ENCODE results near the gene JARID2.

JARID2 gene

DNA sequence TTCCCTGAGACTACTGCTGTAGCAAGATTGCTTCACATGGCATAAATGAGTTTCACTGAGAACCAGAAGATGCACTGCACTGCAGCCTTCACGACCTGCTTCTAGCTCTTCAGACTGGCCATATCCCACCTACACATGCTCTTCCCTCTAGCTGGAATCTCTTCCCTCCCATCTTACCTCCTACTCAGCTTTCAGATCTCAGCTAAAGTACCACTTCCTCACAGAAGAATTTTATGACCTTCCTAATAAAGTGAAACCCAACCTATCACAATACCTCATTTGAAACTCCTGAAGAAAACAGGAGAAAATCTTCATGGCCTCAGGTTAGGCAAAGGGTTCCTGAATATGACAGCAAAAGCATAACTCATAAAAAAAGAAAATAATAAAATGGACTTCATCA lies 317.1 kb downstream of the JARID2 start:
- peaks cover 14% of the 10 kb centered on the region; the same call in 1 of the 2 replicates for H3K79me2 ChIP-seq (ENCODE audit: low read length)
- no peaks in the 10 kb centered on the region for H3K9me3 ChIP-seq (replicated peaks; ENCODE audit: insufficient read depth, low read length)
- TF ChIP-seq, protein P1, sequence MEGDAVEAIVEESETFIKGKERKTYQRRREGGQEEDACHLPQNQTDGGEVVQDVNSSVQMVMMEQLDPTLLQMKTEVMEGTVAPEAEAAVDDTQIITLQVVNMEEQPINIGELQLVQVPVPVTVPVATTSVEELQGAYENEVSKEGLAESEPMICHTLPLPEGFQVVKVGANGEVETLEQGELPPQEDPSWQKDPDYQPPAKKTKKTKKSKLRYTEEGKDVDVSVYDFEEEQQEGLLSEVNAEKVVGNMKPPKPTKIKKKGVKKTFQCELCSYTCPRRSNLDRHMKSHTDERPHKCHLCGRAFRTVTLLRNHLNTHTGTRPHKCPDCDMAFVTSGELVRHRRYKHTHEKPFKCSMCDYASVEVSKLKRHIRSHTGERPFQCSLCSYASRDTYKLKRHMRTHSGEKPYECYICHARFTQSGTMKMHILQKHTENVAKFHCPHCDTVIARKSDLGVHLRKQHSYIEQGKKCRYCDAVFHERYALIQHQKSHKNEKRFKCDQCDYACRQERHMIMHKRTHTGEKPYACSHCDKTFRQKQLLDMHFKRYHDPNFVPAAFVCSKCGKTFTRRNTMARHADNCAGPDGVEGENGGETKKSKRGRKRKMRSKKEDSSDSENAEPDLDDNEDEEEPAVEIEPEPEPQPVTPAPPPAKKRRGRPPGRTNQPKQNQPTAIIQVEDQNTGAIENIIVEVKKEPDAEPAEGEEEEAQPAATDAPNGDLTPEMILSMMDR (IDR thresholded peaks at IDR 0.05; ENCODE audit: low read length) = no peak
- TF ChIP-seq EZH2phosphoT487 (IDR thresholded peaks at IDR 0.05; ENCODE audit: low read length) = no peak
- no peak for TF ChIP-seq EZH2 (optimal IDR thresholded peaks at IDR 0.05; ENCODE audit: low read depth, low read length)
- no peak overlapping the region for H3K9ac ChIP-seq (ENCODE audit: low read length)
- H3K27me3 ChIP-seq (replicated peaks; ENCODE audit: insufficient read depth, low read length) = no peaks in the 10 kb centered on the region
- H3K27ac ChIP-seq (ENCODE audit: low read length) = no peak overlapping the region
- no peak overlapping the region for H3K4me2 ChIP-seq (ENCODE audit: low read depth, low read length)
- no peaks in the 10 kb centered on the region for H3F3A ChIP-seq (ENCODE audit: insufficient read depth, low read length)
- no peak overlapping the region for H2AFZ ChIP-seq (ENCODE audit: low read length)
- no peak for DNase-seq
- H3K4me1 ChIP-seq (ENCODE audit: low read length) = no peaks in the 10 kb centered on the region
- no peaks in the 10 kb centered on the region for H3K9me2 ChIP-seq (replicated peaks; ENCODE audit: insufficient read depth, low read length)
- no peaks in the 10 kb centered on the region for H4K20me1 ChIP-seq (ENCODE audit: insufficient read depth, low read length)
- no peak overlapping the region for H3K4me3 ChIP-seq (ENCODE audit: low read length)
- no peaks in the 10 kb centered on the region for H3K36me3 ChIP-seq (replicated peaks; ENCODE audit: insufficient read depth, low read length)

DNA sequence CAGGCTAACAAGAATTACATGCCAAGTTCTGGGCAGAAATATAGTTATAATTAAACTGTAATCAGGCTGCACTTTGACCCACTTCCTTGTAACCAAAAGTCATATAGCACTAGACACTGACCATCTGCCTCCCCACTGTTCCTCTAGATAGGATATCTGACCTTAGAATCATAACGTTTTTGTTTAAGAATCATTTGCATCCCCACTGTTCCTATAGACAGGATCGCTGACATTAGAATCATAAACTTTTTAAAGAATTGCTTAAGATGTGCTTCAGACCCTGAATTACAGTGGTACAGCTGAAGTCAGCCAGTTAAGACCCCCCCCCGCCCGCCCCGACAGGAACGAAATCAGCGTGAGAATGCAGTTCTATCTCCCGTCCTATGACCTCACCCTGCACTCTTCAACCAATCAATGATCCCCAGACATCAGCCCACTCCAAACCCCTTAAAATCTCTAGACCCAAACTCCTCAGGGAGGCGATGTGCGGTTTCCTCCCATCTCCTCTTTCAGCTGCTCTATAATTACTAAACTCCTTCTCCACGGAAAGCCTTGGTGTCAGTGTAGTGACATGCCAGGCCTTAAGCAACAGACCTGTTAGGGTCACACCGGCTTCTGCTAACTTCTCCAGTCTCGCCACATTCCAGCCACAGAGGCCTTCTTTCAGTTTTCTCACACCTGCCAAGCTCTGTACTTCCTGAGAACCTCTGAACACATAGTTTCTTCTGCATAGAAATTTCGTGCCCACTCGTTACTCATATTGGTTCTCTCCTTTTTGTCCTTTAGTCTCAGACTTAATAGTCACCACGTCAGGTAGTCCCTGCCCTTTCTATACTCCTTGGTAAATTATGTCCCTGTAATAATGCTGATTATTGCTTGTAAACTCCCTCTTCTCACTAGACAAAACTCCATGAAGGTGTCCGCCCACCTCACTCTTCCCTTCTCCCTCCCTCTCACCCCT lies 323.4 kb downstream of the JARID2 start:
- TF ChIP-seq EZH2 (optimal IDR thresholded peaks at IDR 0.05; ENCODE audit: low read depth, low read length) (no peak), EZH2phosphoT487 (IDR thresholded peaks at IDR 0.05; ENCODE audit: low read length) (no peak)
- TF ChIP-seq, protein P1 (IDR thresholded peaks at IDR 0.05; ENCODE audit: low read length) = no peak
- Histone ChIP-seq H3K4me2 (ENCODE audit: low read depth, low read length) (no peak overlapping the region), H3K4me1 (ENCODE audit: low read length) (no peaks in the 10 kb centered on the region), H3K27ac (ENCODE audit: low read length) (no peak overlapping the region), H3K9me3 (replicated peaks; ENCODE audit: insufficient read depth, low read length) (no peaks in the 10 kb centered on the region), H4K20me1 (ENCODE audit: insufficient read depth, low read length) (no peaks in the 10 kb centered on the region), H3K36me3 (replicated peaks; ENCODE audit: insufficient read depth, low read length) (no peaks in the 10 kb centered on the region), H3F3A (ENCODE audit: insufficient read depth, low read length) (no peaks in the 10 kb centered on the region), H3K4me3 (ENCODE audit: low read length) (no peak overlapping the region), H3K79me2 (ENCODE audit: low read length) (0 out of 2 replicates have a peak, but pooled peaks cover 5% of the 10 kb centered on the region), H3K27me3 (replicated peaks; ENCODE audit: insufficient read depth, low read length) (no peaks in the 10 kb centered on the region), H2AFZ (ENCODE audit: low read length) (no peak overlapping the region), H3K9me2 (replicated peaks; ENCODE audit: insufficient read depth, low read length) (no peaks in the 10 kb centered on the region), H3K9ac (ENCODE audit: low read length) (no peak overlapping the region)
- no peak for DNase-seq

DNA sequence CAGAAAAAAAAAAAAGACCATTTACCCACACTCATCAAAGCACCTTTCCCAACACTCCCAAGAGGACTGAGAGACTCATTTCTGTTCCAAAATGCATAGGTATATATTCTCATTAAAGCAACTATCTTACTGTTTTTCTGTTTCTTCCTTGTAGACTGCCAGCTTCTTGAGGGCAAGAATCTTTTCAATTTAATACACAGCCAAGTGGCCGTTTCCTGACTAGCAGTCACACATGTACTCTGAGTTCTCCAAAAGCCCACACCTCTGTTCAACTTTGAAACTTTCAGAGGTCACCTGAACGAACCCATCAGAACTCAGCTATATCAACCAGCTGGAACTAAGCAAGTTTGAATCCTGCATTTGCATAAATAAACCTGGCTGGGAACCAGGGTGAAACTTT lies 324.3 kb downstream of the JARID2 start:
- no peak for DNase-seq
- Histone ChIP-seq H3K27me3 (replicated peaks; ENCODE audit: insufficient read depth, low read length) (no peaks in the 10 kb centered on the region), H3K4me3 (ENCODE audit: low read length) (no peak overlapping the region), H3K4me2 (ENCODE audit: low read depth, low read length) (no peak overlapping the region), H3K4me1 (ENCODE audit: low read length) (no peaks in the 10 kb centered on the region), H3K9me3 (replicated peaks; ENCODE audit: insufficient read depth, low read length) (no peaks in the 10 kb centered on the region), H3K9ac (ENCODE audit: low read length) (no peak overlapping the region), H3K79me2 (ENCODE audit: low read length) (no peaks in the 10 kb centered on the region), H4K20me1 (ENCODE audit: insufficient read depth, low read length) (no peaks in the 10 kb centered on the region), H3K9me2 (replicated peaks; ENCODE audit: insufficient read depth, low read length) (no peaks in the 10 kb centered on the region), H2AFZ (ENCODE audit: low read length) (no peak overlapping the region), H3K36me3 (replicated peaks; ENCODE audit: insufficient read depth, low read length) (no peaks in the 10 kb centered on the region), H3K27ac (ENCODE audit: low read length) (no peak overlapping the region), H3F3A (ENCODE audit: insufficient read depth, low read length) (no peaks in the 10 kb centered on the region)
- TF ChIP-seq, protein P1 (IDR thresholded peaks at IDR 0.05; ENCODE audit: low read length) = no peak
- TF ChIP-seq EZH2phosphoT487 (IDR thresholded peaks at IDR 0.05; ENCODE audit: low read length) (no peak), EZH2 (optimal IDR thresholded peaks at IDR 0.05; ENCODE audit: low read depth, low read length) (no peak)
